ENCODE measurements around the gene ANKS6. TPM values are rescaled to one million over a fixed set of nuclear protein-coding genes. Genes with fewer than 3 reads are reported as not detected.
A peak's percentile ranks its signal among the peaks of the same experiment; 100 is the strongest.

ANKS6 gene
- total and polyA plus RNA-seq, 9 of the 15 experiments (the other 6 are each of a cell fraction or from before 2014, with no cell fraction given) = 9.9 to 74.5 (median 36.9) TPM

GRCh38 chr9:98806394-98807035, 10.2 kb upstream of the ANKS6 start (continued):
- TF ChIP-seq PRPF4 (IDR thresholded peaks at IDR 0.05; ENCODE audit: insufficient read depth, low read depth, low read length, poor library complexity, severe bottlenecking) = no peak
- TF ChIP-seq RAD21 (CRISPR knock-in tag; conservative IDR thresholded peaks at IDR 0.05 in 1 of 2, IDR thresholded peaks at IDR 0.05 in 1 of 2) = peak in 1 of 2 experiments; percentile 52; a peak in 3 of 4 replicates

- intact Hi-C loops (cut with micrococcal nuclease) = loop anchor here (5.0 kb wide), 3 partner anchors 42 to 272 kb away; no protein-coding TSS in a partner anchor
- peaks cover 3% of the 10 kb centered on the region; the same call in 1 of the 3 replicates for H3K36me3 ChIP-seq (ENCODE audit: control insufficient read depth, insufficient read depth, low read length)
- ATAC-seq (0 out of 3 replicates have a peak, but pooled peaks have one; percentile 8), FAIRE-seq (no peak), DNase-seq (ENCODE audit: extremely low read depth in 1 of 4, low spot score in 3 of 4) (peak in 1 of 4 experiments; percentile 42)
- CTCF ChIA-PET (ENCODE audit: low intra/inter-chr PET ratio) = interaction anchor here (0.7 kb wide), 1 partner anchor 95 kb away, joined by 3 read pairs; no protein-coding TSS in a partner anchor
- no peaks in the 10 kb centered on the region for H3K27me3 ChIP-seq (ENCODE audit: control insufficient read depth in 2 of 2, insufficient read depth in 2 of 2, low read length in 2 of 2)
- TF ChIP-seq CBX1 (IDR thresholded peaks at IDR 0.05; ENCODE audit: low read depth) (no peak), CEBPG (CRISPR knock-in tag; IDR thresholded peaks at IDR 0.05) (peak; percentile 75), CEBPG (tag; conservative IDR thresholded peaks at IDR 0.05 in 1 of 2, IDR thresholded peaks at IDR 0.05 in 1 of 2) (peak; percentile 86 to 91), ZSCAN29 (IDR thresholded peaks at IDR 0.05) (no peak), MTA3 (IDR thresholded peaks at IDR 0.05; ENCODE audit: borderline replicate concordance) (0 out of 2 replicates have a peak, but pooled peaks have one; percentile 26), DPF2 (IDR thresholded peaks at IDR 0.05) (peak; percentile 36; the same call in 1 of the 2 replicates), PBX2 (CRISPR knock-in tag; IDR thresholded peaks at IDR 0.05; ENCODE audit: low read depth) (no peak), PBX2 (tag; conservative IDR thresholded peaks at IDR 0.05; ENCODE audit: low read depth) (peak; percentile 35; the same call in 1 of the 2 replicates), SP1 (CRISPR knock-in tag; IDR thresholded peaks at IDR 0.05) (0 out of 2 replicates have a peak, but pooled peaks have one; percentile 35), CEBPB (tag; IDR thresholded peaks at IDR 0.05) (peak; percentile 96), RBM14 (IDR thresholded peaks at IDR 0.05; ENCODE audit: borderline replicate concordance, insufficient read depth, low read depth, low read length) (no peak), NR2C2 (CRISPR knock-in tag; IDR thresholded peaks at IDR 0.05) (no peak), NR2C2 (tag; IDR thresholded peaks at IDR 0.05) (0 out of 2 replicates have a peak, but pooled peaks have one; percentile 12), DLX4 (CRISPR knock-in tag; IDR thresholded peaks at IDR 0.05) (no peak)
- POLR2A ChIA-PET = interaction anchor here (0.7 to 1.3 kb wide), 2 partner anchors 12 to 803 kb away, joined by 3 read pairs; no protein-coding TSS in a partner anchor
- WGBS (ENCODE audit: insufficient coverage, low coverage, missing lambda C conversion rate) = 32% methylated on average over 8 of the region's 8 CpGs
- H3K9me3 ChIP-seq (replicated peaks; ENCODE audit: control insufficient read depth, insufficient read depth, low read depth, low read length) = no peaks in the 10 kb centered on the region
- H3K4me3 ChIP-seq = no peak overlapping the region
- peak overlapping the region; percentile 2; the same call in 1 of the 2 replicates for H3K4me2 ChIP-seq (ENCODE audit: insufficient read depth, low read length)
- no peaks in the 10 kb centered on the region for H3K9me1 ChIP-seq (ENCODE audit: control insufficient read depth, insufficient read depth, low read length)
- peak overlapping the region; percentile 34; the same call in 1 of the 2 replicates for H2AFZ ChIP-seq (ENCODE audit: low read depth, low read length)
- no peaks in the 10 kb centered on the region for H4K20me1 ChIP-seq (replicated peaks; ENCODE audit: control insufficient read depth, insufficient read depth, low read length)
- no peak overlapping the region for H3K27ac ChIP-seq (ENCODE audit: extremely low read depth, low read depth, low read length)
- in situ Hi-C loops (cut with MboI) = no loop called here
- peaks cover 24% of the 10 kb centered on the region for H3K79me2 ChIP-seq (ENCODE audit: control insufficient read depth, insufficient read depth, low read length)
- peaks cover 31 to 49% of the 10 kb centered on the region in 2 experiments for H3K4me1 ChIP-seq (replicated peaks in 1 of 2; ENCODE audit: control insufficient read depth in 2 of 2, insufficient read depth in 2 of 2, low read length in 2 of 2)
- 0 out of 4 replicates have a peak overlapping the region, but pooled peaks of 1 of the 2 experiments have one; percentile 22 for H3K9ac ChIP-seq (ENCODE audit: insufficient read depth in 1 of 2, low read depth in 2 of 2, low read length in 2 of 2)
- BruUV-seq (replicated peaks) = no TSS peak
Measured at GRCh38 chr9:98805506-98806272, 9.3 kb upstream of the ANKS6 start.

Data from K562 (cell line).